Neutrophil (primary cell): ENCODE results near the gene RRP9.
A peak's percentile ranks its signal among the peaks of the same experiment; 100 is the strongest.

Experiments used
- H3K27ac ChIP-seq: fragments of 200-600 bp; sonication (generic); 2 replicates; pipeline ENCODE4 v1.5.1; 2016; ENCODE audit warnings: mild to moderate bottlenecking, moderate library complexity
- H3K27me3 ChIP-seq: fragments of 200-600 bp; sonication (generic); 2 replicates; pipeline ENCODE4 v1.6.0; 2016; ENCODE audit warnings: mild to moderate bottlenecking
- H3K36me3 ChIP-seq: fragments of 200-600 bp; sonication (generic); 2 replicates; pipeline ENCODE4 v1.5.1; 2017
- H3K4me1 ChIP-seq, 2 experiments: fragments of 200-600 bp in 1 of 2; sonication (generic) in 1 of 2; 1 replicate in 1 of 2; 2 replicates in 1 of 2; pipeline versions ENCODE4 v1.5.1 to v1.6.1; 2013 to 2016; ENCODE audit warnings: low read depth in 1 of 2, low read length in 1 of 2, mild to moderate bottlenecking in 1 of 2, moderate library complexity in 1 of 2; ENCODE audit not compliant: control insufficient read depth in 1 of 2, insufficient read depth in 1 of 2
- H3K4me3 ChIP-seq, 2 experiments: fragments of 200-600 bp in 1 of 2; sonication (generic) in 1 of 2; 1 replicate in 1 of 2; 2 replicates in 1 of 2; pipeline ENCODE4 v1.5.1; 2013 to 2016; ENCODE audit warnings: low read depth in 1 of 2, low read length in 1 of 2, mild to moderate bottlenecking in 1 of 2, moderate library complexity in 1 of 2
- H3K9me3 ChIP-seq: fragments of 200-600 bp; sonication (generic); 2 replicates; pipeline ENCODE4 v1.5.1; 2016
- TF ChIP-seq, protein P1 (sequence below): fragments of 200-600 bp; sonication (generic); IDR thresholded peaks from 2 replicates; pipeline ENCODE4 v1.5.1; 2016; ENCODE audit warnings: antibody characterized with exemption

RRP9 gene

DNA sequence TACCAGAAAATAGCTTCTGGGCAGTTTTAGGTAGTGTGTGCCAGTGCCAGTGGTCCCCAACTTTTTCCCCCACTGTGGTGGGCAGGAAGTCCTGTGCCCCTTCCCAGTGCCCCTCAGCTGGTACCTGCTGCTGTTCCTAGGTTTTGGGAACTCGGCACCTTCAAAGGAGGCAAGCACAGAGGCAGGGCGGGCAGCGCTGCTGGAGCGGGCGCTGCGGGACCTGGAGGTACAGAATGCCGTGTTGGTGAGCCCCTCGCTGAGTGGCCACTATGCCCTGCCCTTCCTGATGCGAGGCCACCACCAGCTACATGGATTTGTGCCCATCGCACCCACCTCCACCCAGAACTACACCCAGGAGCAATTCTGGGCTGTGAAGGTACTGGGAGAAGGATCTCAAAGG, 38.5 kb upstream of the RRP9 start:
- H3K9me3 ChIP-seq, result no peaks in the 10 kb centered on the region
- H3K27me3 ChIP-seq, result peaks cover 8% of the 10 kb centered on the region
- no peak overlapping the region for H3K4me3 ChIP-seq
- H3K36me3 ChIP-seq, result no peaks in the 10 kb centered on the region
- H3K4me1 ChIP-seq, result peaks cover 23 to 24% of the 10 kb centered on the region in 2 experiments
- H3K27ac ChIP-seq, result no peak overlapping the region
- TF ChIP-seq, protein P1, sequence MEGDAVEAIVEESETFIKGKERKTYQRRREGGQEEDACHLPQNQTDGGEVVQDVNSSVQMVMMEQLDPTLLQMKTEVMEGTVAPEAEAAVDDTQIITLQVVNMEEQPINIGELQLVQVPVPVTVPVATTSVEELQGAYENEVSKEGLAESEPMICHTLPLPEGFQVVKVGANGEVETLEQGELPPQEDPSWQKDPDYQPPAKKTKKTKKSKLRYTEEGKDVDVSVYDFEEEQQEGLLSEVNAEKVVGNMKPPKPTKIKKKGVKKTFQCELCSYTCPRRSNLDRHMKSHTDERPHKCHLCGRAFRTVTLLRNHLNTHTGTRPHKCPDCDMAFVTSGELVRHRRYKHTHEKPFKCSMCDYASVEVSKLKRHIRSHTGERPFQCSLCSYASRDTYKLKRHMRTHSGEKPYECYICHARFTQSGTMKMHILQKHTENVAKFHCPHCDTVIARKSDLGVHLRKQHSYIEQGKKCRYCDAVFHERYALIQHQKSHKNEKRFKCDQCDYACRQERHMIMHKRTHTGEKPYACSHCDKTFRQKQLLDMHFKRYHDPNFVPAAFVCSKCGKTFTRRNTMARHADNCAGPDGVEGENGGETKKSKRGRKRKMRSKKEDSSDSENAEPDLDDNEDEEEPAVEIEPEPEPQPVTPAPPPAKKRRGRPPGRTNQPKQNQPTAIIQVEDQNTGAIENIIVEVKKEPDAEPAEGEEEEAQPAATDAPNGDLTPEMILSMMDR, result no peak

DNA sequence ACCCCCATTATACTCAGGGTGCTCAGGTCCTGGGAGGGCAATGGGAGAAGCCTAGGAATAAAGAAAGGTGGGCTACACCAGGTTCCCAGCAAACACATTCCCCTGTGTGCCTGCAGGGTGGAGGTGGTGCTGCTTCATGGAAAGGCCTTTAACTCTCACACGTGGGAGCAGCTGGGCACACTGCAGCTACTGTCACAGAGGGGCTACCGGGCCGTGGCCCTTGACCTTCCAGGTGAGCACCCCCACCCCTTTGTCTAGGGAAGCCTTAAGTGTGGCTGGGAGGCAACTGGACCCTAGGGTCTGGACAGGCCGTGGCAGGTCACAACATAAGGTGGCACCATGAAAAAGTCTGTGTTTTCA, 36.4 kb upstream of the RRP9 start:
- no peak overlapping the region for H3K4me3 ChIP-seq
- H3K27me3 ChIP-seq, result peaks cover 9% of the 10 kb centered on the region
- H3K27ac ChIP-seq, result no peak overlapping the region
- peaks cover 35 to 39% of the 10 kb centered on the region in 2 experiments for H3K4me1 ChIP-seq
- H3K36me3 ChIP-seq, result no peaks in the 10 kb centered on the region
- TF ChIP-seq, protein P1, result no peak
- H3K9me3 ChIP-seq, result no peaks in the 10 kb centered on the region

DNA sequence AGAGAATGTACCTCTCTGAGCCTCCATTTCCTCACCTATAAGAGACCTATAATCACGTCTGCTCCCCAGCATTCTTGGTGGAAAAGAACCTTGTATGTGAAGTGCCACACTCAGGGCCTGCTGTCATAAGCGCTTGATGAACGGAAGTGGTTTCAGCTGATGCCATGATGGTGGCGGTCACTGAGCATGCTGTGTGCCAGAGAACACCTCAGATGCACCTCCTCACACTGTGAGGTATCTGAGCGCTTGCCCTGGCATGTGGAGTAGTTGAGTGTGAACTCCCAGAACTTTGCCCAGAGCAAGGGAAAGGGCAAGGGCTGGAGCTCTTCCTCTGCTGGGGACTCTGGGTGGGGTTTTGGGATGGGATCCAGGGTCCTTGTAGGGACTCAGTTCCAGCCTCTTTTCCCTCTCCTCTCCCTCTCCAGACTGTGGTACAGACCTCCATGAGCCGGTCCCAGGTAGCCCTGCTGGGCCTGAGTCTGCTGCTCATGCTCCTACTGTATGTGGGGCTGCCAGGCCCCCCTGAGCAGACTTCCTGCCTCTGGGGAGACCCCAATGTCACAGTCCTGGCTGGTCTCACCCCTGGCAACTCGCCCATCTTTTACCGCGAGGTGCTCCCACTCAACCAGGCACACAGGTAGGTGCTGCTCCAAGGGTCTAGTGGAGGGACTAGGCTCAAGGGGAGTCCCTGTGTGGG, 35.9 kb upstream of the RRP9 start:
- H3K4me3 ChIP-seq, result no peak overlapping the region
- no peaks in the 10 kb centered on the region for H3K9me3 ChIP-seq
- peaks cover 9% of the 10 kb centered on the region for H3K27me3 ChIP-seq
- H3K36me3 ChIP-seq, result no peaks in the 10 kb centered on the region
- H3K4me1 ChIP-seq, result peaks cover 30 to 34% of the 10 kb centered on the region in 2 experiments
- H3K27ac ChIP-seq, result no peak overlapping the region
- TF ChIP-seq, protein P1, result no peak

DNA sequence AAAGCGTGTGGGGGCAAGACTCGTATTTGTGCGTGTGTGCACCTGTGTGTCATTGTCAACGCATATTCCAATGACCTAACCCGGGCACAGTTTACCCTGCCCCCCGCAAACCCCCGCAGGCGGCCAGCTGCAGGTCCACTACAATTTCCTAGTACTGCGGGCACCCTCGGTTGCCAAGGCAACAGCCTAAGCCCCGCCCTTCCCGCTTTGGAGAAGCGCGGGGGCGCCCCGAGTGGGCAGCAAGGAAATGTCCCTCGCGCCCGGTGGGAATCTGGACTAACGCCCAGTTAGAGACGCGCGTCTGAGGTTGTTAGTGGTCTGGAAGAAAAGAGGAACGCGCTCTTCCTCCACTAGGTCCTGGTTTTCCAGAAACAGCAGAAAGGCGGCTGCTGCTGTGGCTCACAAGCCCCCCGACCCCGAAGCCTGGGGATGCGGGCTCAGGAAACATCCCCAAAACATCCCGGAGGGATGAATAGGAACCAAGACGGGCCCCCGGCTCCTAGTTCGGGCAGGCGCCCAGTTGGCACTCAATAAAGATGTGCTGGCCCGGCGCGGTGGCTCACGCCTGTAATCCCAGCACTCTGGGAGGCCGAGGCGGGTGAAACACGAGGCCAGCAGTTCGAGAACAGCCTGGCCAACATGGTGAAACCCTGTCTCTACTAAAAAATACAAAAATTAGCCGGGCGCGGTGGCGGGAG, 34.3 kb upstream of the RRP9 start:
- Histone ChIP-seq H3K4me1 (peaks cover 26 to 27% of the 10 kb centered on the region in 2 experiments), H3K36me3 (no peaks in the 10 kb centered on the region), H3K27ac (no peak overlapping the region), H3K9me3 (no peaks in the 10 kb centered on the region), H3K4me3 (peak overlapping the region; percentile 76), H3K27me3 (peaks cover 9% of the 10 kb centered on the region)
- TF ChIP-seq, protein P1, result no peak

DNA sequence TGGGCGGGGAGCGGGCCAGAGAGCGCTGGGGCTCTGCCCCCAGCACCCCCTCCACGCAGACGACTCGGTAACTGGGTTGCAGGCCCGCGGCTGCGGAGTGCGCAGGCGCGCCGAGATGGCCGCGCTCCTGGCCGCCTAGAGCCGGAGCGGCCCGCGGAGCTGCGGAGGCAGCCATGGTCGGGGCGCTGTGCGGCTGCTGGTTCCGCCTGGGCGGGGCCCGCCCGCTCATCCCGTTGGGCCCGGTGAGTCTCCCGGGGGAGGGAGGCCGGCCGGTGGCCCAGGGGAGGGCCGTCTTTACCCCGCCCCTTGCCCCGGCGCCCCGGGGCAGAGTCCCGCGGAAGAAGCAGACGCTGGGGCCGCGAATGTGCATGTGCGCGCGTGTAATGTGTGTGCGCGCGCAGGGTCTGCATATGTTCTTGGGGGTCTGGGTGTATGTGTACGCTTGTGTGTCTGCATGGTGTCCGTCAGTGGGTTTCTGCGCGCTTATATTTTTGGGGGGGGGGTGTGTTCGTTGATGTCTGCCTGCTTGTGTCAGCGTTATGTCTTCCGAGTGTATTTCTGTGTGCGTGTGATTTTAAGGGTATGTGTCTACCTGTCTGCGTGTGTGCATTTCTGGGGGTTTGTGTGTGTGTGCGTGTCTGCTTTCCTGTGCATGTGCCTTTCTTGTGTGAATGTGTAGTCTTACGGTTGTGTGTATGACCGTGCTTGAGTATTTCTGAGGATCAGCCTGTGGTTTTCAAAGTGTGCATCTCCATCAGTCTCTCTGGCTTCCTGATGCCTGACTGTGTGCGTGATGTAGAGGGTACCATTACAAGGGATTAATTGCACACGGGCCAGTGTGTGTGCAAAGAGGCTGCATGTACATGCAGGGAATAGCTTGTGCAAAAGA, 33.5 kb upstream of the RRP9 start, which contains the start of gene ABHD14A:
ABHD14A (plus strand) TSS at position 102 of the 889 bp plus-strand sequence; CDS start at position 174, 72 bp downstream.
- Histone ChIP-seq H3K27ac (peak within 1 kb of the TSS; percentile 45), H3K4me3 (peak within 1 kb of the TSS; percentile 76), H3K9me3 (no peaks in the 10 kb centered on the region), H3K4me1 (peaks cover 26 to 27% of the 10 kb centered on the region in 2 experiments), H3K36me3 (no peaks in the 10 kb centered on the region), H3K27me3 (peaks cover 9% of the 10 kb centered on the region)
- TF ChIP-seq, protein P1, result no peak
